Astrocyte (in vitro differentiated cells and primary cell): ENCODE results near the gene ARMH1. TPM values are rescaled to one million over a fixed set of nuclear protein-coding genes. Genes with fewer than 3 reads are reported as not detected.

Experiments
- DNase-seq: peaks from one replicate; pipeline ENCODE4 v3.0.0-alpha.2; 2010; ENCODE audit warnings: low read depth
- FAIRE-seq: peaks from 2 replicates; lab custom pipeline; 2011; peaks lifted over from hg19 to GRCh38; lab: Jason Lieb, UNC
- H2AFZ ChIP-seq: 2 replicates; pipeline ENCODE4 v1.6.0; 2012; ENCODE audit warnings: low read depth, low read length, inconsistent platforms
- H3K27ac ChIP-seq: 2 replicates; pipeline ENCODE4 v1.5.1; 2011; ENCODE audit warnings: low read depth, low read length, inconsistent platforms
- H3K27me3 ChIP-seq: 2 replicates; pipeline ENCODE4 v1.6.0; 2011; ENCODE audit warnings: low read length, inconsistent platforms; ENCODE audit not compliant: insufficient read depth
- H3K36me3 ChIP-seq: 2 replicates; pipeline ENCODE4 v1.5.1; 2011; ENCODE audit warnings: low read length, inconsistent platforms; ENCODE audit not compliant: insufficient read depth
- H3K4me1 ChIP-seq: 2 replicates; pipeline ENCODE4 v1.5.1; 2011; ENCODE audit warnings: low read length, inconsistent platforms; ENCODE audit not compliant: insufficient read depth
- H3K4me2 ChIP-seq: 2 replicates; pipeline ENCODE4 v1.6.0; 2012; ENCODE audit warnings: low read length, inconsistent platforms
- H3K4me3 ChIP-seq: 2 replicates; pipeline ENCODE4 v1.5.1; 2011; ENCODE audit warnings: low read depth, mild to moderate bottlenecking, low read length, inconsistent platforms; ENCODE audit not compliant: insufficient read depth
- H3K79me2 ChIP-seq: 2 replicates; pipeline ENCODE4 v1.6.0; 2012; ENCODE audit warnings: mild to moderate bottlenecking, low read length, inconsistent platforms; ENCODE audit not compliant: insufficient read depth
- H3K9ac ChIP-seq: 2 replicates; pipeline ENCODE4 v1.6.0; 2012; ENCODE audit warnings: mild to moderate bottlenecking, low read length, inconsistent platforms
- H3K9me3 ChIP-seq: 2 replicates; pipeline ENCODE4 v1.5.1; 2012; ENCODE audit warnings: low read depth, mild to moderate bottlenecking, low read length, inconsistent platforms; ENCODE audit not compliant: insufficient read depth
- H4K20me1 ChIP-seq: 2 replicates; pipeline ENCODE4 v1.6.0; 2012; ENCODE audit warnings: low read length, inconsistent platforms; ENCODE audit not compliant: insufficient read depth
- H3K27ac Mint-ChIP-seq: one replicate; pipeline ENCODE4 v1.8.0; 2021; ENCODE audit warnings: mild to moderate bottlenecking, mixed read lengths; ENCODE audit not compliant: unreplicated experiment
- H3K27me3 Mint-ChIP-seq: one replicate; pipeline ENCODE4 v1.8.0; 2021; ENCODE audit warnings: low read depth, mixed read lengths; ENCODE audit not compliant: unreplicated experiment
- H3K36me3 Mint-ChIP-seq: one replicate; pipeline ENCODE4 v1.8.0; 2021; ENCODE audit warnings: low read depth, mixed read lengths; ENCODE audit not compliant: unreplicated experiment
- H3K4me1 Mint-ChIP-seq: one replicate; pipeline ENCODE4 v1.8.0; 2021; ENCODE audit warnings: low read depth, mixed read lengths; ENCODE audit not compliant: unreplicated experiment
- H3K4me3 Mint-ChIP-seq: one replicate; pipeline ENCODE4 v1.8.0; 2021; ENCODE audit warnings: mild to moderate bottlenecking, moderate library complexity, mixed read lengths; ENCODE audit not compliant: unreplicated experiment
- H3K9me3 Mint-ChIP-seq: one replicate; pipeline ENCODE4 v1.8.0; 2021; ENCODE audit warnings: mild to moderate bottlenecking, mixed read lengths; ENCODE audit not compliant: unreplicated experiment
- EZH2 ChIP-seq: IDR thresholded peaks from 2 replicates; pipeline ENCODE4 v1.6.1; 2012; ENCODE audit warnings: mild to moderate bottlenecking, low read length, inconsistent platforms; ENCODE audit not compliant: insufficient read depth
- total RNA-seq: library from RNA; stranded (reverse); gene quantifications from 2 replicates; pipeline ENCODE4 v1.2.1, GENCODE V29; 2021
- TF ChIP-seq, protein P1 (sequence below): IDR thresholded peaks from 2 replicates; pipeline ENCODE4 v1.5.1; 2011; ENCODE audit warnings: low read depth, mild to moderate bottlenecking, inconsistent platforms, low read length, moderate library complexity; ENCODE audit not compliant: insufficient read depth

Gene ARMH1
- total RNA-seq, 1 donor from 2014 or later, result 2.5 TPM

DNA sequence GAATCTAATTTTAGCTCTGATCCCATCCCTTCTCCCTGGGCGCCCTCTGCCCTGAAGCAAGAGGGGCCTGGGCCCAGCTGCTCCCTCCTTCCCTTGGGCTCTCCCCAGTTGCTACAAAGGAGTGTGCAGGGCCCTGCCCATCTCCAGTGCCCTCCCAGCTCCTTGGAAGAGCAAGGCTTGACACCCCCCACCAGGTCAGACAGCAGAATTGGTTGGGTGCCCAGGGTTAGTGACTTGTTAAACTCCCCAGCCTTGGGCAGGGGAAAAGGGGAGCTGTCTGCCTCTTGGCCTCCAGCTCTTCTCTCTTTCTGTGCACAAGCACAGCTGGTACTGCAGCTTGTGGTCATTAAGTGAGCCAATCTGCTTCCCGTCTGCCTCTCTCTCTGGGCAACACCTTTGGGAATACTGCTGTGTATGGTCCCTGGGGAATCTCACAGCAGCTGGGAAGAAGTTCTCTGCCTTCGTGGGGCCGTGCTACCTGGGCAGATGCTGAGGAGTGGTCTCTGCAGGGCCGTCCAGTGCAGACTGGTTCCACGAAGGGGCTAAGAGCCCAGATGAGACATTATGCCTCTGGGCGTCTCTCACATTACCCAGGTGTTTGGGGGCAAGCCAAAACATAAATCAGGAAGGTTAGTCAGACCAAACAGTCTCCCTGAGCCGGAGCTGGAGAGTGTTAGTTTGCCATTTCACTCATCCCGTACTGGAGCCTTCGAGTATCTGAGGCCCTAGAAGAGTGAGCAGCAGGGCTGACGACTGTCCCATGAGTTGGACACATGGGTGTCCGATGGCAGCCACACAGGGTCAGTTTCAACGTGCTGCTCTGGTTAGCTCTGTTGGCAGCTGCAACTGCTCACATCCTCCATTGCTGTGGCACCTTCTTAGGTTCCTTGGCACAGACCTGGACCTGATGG is 37.6 kb upstream of the ARMH1 start:
- Histone ChIP-seq H3K4me2 (no peak overlapping the region), H3K36me3 (peaks cover 29% of the 10 kb centered on the region), H3K79me2 (peaks cover 36% of the 10 kb centered on the region), H3K4me1 (peaks cover 12% of the 10 kb centered on the region), H2AFZ (no peak overlapping the region), H3K27ac (no peak overlapping the region), H3K4me3 (no peak overlapping the region), H3K9ac (no peak overlapping the region), H3K27me3 (no peaks in the 10 kb centered on the region), H4K20me1 (peaks cover 36% of the 10 kb centered on the region), H3K9me3 (no peaks in the 10 kb centered on the region)
- Mint-ChIP-seq H3K9me3 (no peaks in the 10 kb centered on the region), H3K27ac (no peak overlapping the region), H3K4me1 (peaks cover under 1% of the 10 kb centered on the region), H3K27me3 (no peaks in the 10 kb centered on the region), H3K4me3 (no peak overlapping the region), H3K36me3 (peaks cover 17% of the 10 kb centered on the region)
- no peak for DNase-seq
- FAIRE-seq, result no peak
- no peak for TF ChIP-seq EZH2
- TF ChIP-seq, protein P1, sequence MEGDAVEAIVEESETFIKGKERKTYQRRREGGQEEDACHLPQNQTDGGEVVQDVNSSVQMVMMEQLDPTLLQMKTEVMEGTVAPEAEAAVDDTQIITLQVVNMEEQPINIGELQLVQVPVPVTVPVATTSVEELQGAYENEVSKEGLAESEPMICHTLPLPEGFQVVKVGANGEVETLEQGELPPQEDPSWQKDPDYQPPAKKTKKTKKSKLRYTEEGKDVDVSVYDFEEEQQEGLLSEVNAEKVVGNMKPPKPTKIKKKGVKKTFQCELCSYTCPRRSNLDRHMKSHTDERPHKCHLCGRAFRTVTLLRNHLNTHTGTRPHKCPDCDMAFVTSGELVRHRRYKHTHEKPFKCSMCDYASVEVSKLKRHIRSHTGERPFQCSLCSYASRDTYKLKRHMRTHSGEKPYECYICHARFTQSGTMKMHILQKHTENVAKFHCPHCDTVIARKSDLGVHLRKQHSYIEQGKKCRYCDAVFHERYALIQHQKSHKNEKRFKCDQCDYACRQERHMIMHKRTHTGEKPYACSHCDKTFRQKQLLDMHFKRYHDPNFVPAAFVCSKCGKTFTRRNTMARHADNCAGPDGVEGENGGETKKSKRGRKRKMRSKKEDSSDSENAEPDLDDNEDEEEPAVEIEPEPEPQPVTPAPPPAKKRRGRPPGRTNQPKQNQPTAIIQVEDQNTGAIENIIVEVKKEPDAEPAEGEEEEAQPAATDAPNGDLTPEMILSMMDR, result no peak

- DNase-seq, result no peak
- Histone ChIP-seq H2AFZ (no peak overlapping the region), H3K36me3 (peaks cover 30% of the 10 kb centered on the region), H3K79me2 (peaks cover 36% of the 10 kb centered on the region), H3K4me2 (no peak overlapping the region), H3K9ac (no peak overlapping the region), H4K20me1 (peaks cover 44% of the 10 kb centered on the region), H3K27ac (no peak overlapping the region), H3K4me1 (peaks cover 6% of the 10 kb centered on the region), H3K27me3 (no peaks in the 10 kb centered on the region), H3K4me3 (no peak overlapping the region), H3K9me3 (no peaks in the 10 kb centered on the region)
- no peaks in the 10 kb centered on the region for H3K9me3 Mint-ChIP-seq
- TF ChIP-seq, protein P1, result no peak
- no peak for TF ChIP-seq EZH2
- H3K36me3 Mint-ChIP-seq, result peaks cover 22% of the 10 kb centered on the region
- H3K4me3 Mint-ChIP-seq, result no peak overlapping the region
- peaks cover 5% of the 10 kb centered on the region for H3K4me1 Mint-ChIP-seq
- H3K27ac Mint-ChIP-seq, result no peak overlapping the region
- no peaks in the 10 kb centered on the region for H3K27me3 Mint-ChIP-seq
- no peak for FAIRE-seq
These were observed 36.7 kb upstream of the ARMH1 start for GRCh38 chr1:44637702-44638411.
